Smooth muscle cell (in vitro differentiated cells): ENCODE measurements around the gene XYLT1. TPM values are rescaled to one million over a fixed set of nuclear protein-coding genes. Genes with fewer than 3 reads are reported as not detected.

ENCODE experiments used
- DNase-seq: peaks from one replicate; lab custom pipeline; 2025; ENCODE audit not compliant: unreplicated experiment; lab: John Stamatoyannopoulos, UW
- H2AFZ ChIP-seq: fragments of 200-600 bp; sonication (generic); 2 replicates; pipeline ENCODE4 v1.6.0; 2016; ENCODE audit warnings: antibody characterized with exemption, low read depth, mild to moderate bottlenecking
- H3F3A ChIP-seq: fragments of 200-600 bp; sonication (generic); 2 replicates; pipeline ENCODE4 v1.6.0; 2017; ENCODE audit warnings: antibody characterized with exemption, low read depth
- H3K27ac ChIP-seq: fragments of 200-600 bp; sonication (generic); 2 replicates; pipeline ENCODE4 v1.5.1; 2016; ENCODE audit warnings: low read depth, mild to moderate bottlenecking
- H3K27me3 ChIP-seq: fragments of 200-600 bp; sonication (generic); 2 replicates; pipeline ENCODE4 v1.6.1; 2016; ENCODE audit warnings: low read depth, mild to moderate bottlenecking
- H3K36me3 ChIP-seq: fragments of 200-600 bp; sonication (generic); 2 replicates; pipeline ENCODE4 v1.5.1; 2016; ENCODE audit warnings: low read depth
- H3K4me1 ChIP-seq: fragments of 200-600 bp; sonication (generic); 2 replicates; pipeline ENCODE4 v1.5.1; 2016; ENCODE audit warnings: low read depth
- H3K4me2 ChIP-seq: fragments of 200-600 bp; sonication (generic); 2 replicates; pipeline ENCODE4 v1.6.0; 2016; ENCODE audit warnings: mild to moderate bottlenecking
- H3K4me3 ChIP-seq: fragments of 200-600 bp; sonication (generic); 2 replicates; pipeline ENCODE4 v1.5.1; 2016; ENCODE audit warnings: mild to moderate bottlenecking
- H3K79me2 ChIP-seq: fragments of 200-600 bp; sonication (generic); 2 replicates; pipeline ENCODE4 v1.6.0; 2016; ENCODE audit warnings: low read depth, mild to moderate bottlenecking
- H3K9ac ChIP-seq: fragments of 200-600 bp; sonication (generic); 2 replicates; pipeline ENCODE4 v1.6.0; 2016; ENCODE audit warnings: low read depth
- H3K9me3 ChIP-seq: fragments of 200-600 bp; sonication (generic); replicated peaks from 2 replicates; pipeline ENCODE4 v1.5.1; 2016; ENCODE audit warnings: low read depth
- H4K20me1 ChIP-seq: fragments of 200-600 bp; sonication (generic); 2 replicates; pipeline ENCODE4 v1.6.0; 2016; ENCODE audit warnings: low read depth
- WGBS: methylation state at CpG from one replicate; pipeline ENCODE4 v1.1.7; 2016; ENCODE audit warnings: low lambda C conversion rate; 5-methylcytosine and 5-hydroxymethylcytosine counted together
- polyA plus RNA-seq: library from polyadenylated mRNA; unstranded; fragments of >200 nt; fragmentation: Nextera tagmentation; extraction: Ambion mirVana; gene quantifications from 2 replicates; pipeline ENCODE4 v1.2.1, GENCODE V29; 2016
- total RNA-seq: library from RNA; depleted of rRNA; stranded (reverse); fragments of >200 nt; gene quantifications from 2 replicates; pipeline ENCODE4 v1.2.3, GENCODE V29; 2014
- TF ChIP-seq, protein P1 (sequence below): fragments of 200-600 bp; sonication (generic); IDR thresholded peaks from 2 replicates; pipeline ENCODE4 v1.5.1; 2017; ENCODE audit warnings: borderline replicate concordance, mild to moderate bottlenecking, antibody characterized with exemption; ENCODE audit not compliant: insufficient read depth, poor library complexity, severe bottlenecking

The XYLT1 gene
- total and polyA plus RNA-seq, 2 experiments from 2014 or later, result 9.5 to 19.9 TPM

DNA sequence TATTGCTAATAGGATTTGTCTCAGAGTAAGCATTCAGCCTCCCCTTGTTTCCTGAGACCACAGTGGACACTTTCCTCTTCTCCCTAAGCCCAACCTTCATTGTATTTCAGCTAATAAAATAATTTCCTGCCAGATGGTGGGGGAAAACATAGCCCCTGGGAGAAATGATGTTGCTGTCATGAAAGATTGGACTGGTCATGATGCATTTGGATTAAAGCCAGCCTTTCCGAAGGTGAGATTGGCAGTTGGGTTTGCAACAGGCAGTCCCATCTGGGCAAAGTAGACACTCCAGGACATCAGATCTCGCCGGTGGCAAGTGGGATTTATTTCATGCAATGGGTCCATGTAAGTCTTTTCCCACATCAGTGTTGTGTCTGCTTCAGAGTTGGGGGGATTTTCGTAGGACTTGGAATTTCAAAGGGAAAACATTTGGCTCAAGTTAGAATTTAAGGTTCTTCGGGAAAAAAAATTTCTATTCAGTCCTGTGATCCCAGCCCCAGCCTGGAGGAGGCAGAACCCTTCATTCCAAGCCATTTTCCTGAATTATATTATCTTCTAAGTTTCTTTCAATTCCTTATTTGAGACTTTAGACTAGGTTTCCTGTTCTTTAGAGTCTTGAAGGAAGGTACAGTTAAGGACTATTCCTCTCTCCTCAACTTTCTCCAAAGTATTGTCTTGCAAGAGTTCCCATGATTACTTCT lies 391.7 kb downstream of the XYLT1 start:
- H3K4me2 ChIP-seq, result no peak overlapping the region
- no peaks in the 10 kb centered on the region for H3K9me3 ChIP-seq
- 82% methylated on average over 5 of the region's 5 CpGs for WGBS
- H3K4me1 ChIP-seq, result peaks cover 16% of the 10 kb centered on the region
- peaks cover 4% of the 10 kb centered on the region for H3K27me3 ChIP-seq
- no peaks in the 10 kb centered on the region for H3F3A ChIP-seq
- TF ChIP-seq, protein P1, sequence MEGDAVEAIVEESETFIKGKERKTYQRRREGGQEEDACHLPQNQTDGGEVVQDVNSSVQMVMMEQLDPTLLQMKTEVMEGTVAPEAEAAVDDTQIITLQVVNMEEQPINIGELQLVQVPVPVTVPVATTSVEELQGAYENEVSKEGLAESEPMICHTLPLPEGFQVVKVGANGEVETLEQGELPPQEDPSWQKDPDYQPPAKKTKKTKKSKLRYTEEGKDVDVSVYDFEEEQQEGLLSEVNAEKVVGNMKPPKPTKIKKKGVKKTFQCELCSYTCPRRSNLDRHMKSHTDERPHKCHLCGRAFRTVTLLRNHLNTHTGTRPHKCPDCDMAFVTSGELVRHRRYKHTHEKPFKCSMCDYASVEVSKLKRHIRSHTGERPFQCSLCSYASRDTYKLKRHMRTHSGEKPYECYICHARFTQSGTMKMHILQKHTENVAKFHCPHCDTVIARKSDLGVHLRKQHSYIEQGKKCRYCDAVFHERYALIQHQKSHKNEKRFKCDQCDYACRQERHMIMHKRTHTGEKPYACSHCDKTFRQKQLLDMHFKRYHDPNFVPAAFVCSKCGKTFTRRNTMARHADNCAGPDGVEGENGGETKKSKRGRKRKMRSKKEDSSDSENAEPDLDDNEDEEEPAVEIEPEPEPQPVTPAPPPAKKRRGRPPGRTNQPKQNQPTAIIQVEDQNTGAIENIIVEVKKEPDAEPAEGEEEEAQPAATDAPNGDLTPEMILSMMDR, result no peak
- no peak overlapping the region for H3K9ac ChIP-seq
- no peak overlapping the region for H2AFZ ChIP-seq
- H3K36me3 ChIP-seq, result no peaks in the 10 kb centered on the region
- no peak overlapping the region for H3K4me3 ChIP-seq
- H4K20me1 ChIP-seq, result no peaks in the 10 kb centered on the region
- H3K27ac ChIP-seq, result no peak overlapping the region
- no peak for DNase-seq
- H3K79me2 ChIP-seq, result no peaks in the 10 kb centered on the region

DNA sequence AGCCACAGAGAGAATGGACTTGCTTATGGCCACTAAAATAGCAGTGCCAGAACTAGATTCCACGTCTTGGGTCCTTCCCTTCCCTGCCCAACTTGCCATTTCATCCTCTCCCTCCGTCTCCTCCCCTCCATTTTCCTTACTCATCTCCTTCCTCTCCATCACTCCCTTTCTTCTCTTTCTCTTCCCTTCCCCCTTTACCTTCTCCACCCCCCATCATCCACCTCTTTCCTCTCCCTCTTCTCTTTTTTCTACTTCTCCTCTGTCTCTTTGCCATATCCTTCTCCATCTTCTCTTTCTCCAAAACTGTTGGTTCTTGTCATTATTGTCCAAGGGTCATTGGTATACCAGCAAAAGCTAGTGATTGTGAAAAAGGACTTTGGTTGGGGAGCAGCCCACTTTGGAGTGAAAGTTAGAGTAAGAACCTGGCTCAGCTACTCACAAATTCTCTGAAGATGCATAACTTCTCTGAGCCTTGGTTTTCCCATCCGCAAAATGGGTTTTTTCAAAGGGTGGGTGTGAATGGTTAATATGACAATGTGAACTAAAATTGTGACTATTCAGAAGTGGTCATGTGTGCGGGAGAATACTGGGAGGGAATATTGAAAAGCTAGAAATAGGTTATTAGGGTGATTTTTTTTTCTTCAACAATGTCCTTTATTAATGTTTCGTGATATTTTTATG lies 393.8 kb downstream of the XYLT1 start:
- Histone ChIP-seq H3K4me3 (no peak overlapping the region), H3K27me3 (peaks cover 4% of the 10 kb centered on the region), H3K4me1 (no peaks in the 10 kb centered on the region), H3F3A (no peaks in the 10 kb centered on the region), H3K79me2 (no peaks in the 10 kb centered on the region), H3K4me2 (no peak overlapping the region), H4K20me1 (no peaks in the 10 kb centered on the region), H3K27ac (no peak overlapping the region), H2AFZ (no peak overlapping the region), H3K9ac (no peak overlapping the region), H3K9me3 (no peaks in the 10 kb centered on the region), H3K36me3 (no peaks in the 10 kb centered on the region)
- DNase-seq, result no peak
- TF ChIP-seq, protein P1, result no peak
- 94% methylated on average over 5 of the region's 5 CpGs for WGBS

DNA sequence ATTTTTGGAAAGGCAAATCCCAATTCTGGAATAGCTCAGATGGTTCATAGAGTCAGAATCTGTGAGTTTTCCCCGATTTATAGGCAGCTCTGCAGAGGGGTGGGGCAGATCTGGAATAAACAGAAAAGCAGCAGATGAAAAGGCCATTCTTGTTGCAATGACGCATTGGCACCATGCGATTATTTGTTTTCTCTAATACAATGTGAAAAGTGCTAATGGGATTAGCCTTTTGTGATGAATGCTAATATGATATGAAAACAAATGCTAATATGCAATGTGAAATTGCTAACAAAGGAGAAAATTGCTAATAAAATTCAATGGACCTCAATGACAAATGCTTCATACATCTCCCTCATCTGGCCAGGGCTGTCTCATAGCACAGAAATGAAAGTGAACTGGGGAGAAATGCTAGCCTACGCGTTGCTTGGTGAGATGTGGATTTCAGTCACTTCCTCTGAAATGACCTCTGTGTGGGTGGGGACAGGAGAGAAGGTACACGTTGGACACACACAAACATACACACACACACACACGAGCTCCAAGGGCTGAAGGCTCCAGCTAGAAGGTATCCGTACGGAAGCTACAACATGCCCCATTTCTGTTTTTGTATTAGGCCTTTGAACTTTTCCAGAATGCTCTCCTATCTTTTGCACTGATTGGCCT lies 394.5 kb downstream of the XYLT1 start:
- DNase-seq, result no peak
- no peak overlapping the region for H2AFZ ChIP-seq
- H3K27ac ChIP-seq, result no peak overlapping the region
- no peaks in the 10 kb centered on the region for H3F3A ChIP-seq
- no peak overlapping the region for H3K4me3 ChIP-seq
- TF ChIP-seq, protein P1, result no peak
- no peaks in the 10 kb centered on the region for H3K9me3 ChIP-seq
- peaks cover 4% of the 10 kb centered on the region for H3K27me3 ChIP-seq
- H3K36me3 ChIP-seq, result no peaks in the 10 kb centered on the region
- WGBS, result 87% methylated on average over 9 of the region's 9 CpGs
- H3K79me2 ChIP-seq, result no peaks in the 10 kb centered on the region
- H3K9ac ChIP-seq, result no peak overlapping the region
- H3K4me2 ChIP-seq, result no peak overlapping the region
- H3K4me1 ChIP-seq, result peaks cover under 1% of the 10 kb centered on the region
- H4K20me1 ChIP-seq, result no peaks in the 10 kb centered on the region
